ENCODE results near the gene CCL13.

- TF ChIP-seq EP300 (conservative IDR thresholded peaks at IDR 0.05; ENCODE audit: poor library complexity, severe bottlenecking) (no peak), POLR2AphosphoS5 (IDR thresholded peaks at IDR 0.05) (no peak), EZH2 (IDR thresholded peaks at IDR 0.05; ENCODE audit: borderline replicate concordance, insufficient read depth, low read length, poor library complexity, severe bottlenecking) (no peak), RAD21 (conservative IDR thresholded peaks at IDR 0.05) (no peak), SMC3 (conservative IDR thresholded peaks at IDR 0.05; ENCODE audit: poor library complexity) (no peak), TAF1 (IDR thresholded peaks at IDR 0.05; ENCODE audit: low read depth) (no peak), MXI1 (conservative IDR thresholded peaks at IDR 0.05; ENCODE audit: poor library complexity, severe bottlenecking) (no peak)
- TF ChIP-seq, protein P1, sequence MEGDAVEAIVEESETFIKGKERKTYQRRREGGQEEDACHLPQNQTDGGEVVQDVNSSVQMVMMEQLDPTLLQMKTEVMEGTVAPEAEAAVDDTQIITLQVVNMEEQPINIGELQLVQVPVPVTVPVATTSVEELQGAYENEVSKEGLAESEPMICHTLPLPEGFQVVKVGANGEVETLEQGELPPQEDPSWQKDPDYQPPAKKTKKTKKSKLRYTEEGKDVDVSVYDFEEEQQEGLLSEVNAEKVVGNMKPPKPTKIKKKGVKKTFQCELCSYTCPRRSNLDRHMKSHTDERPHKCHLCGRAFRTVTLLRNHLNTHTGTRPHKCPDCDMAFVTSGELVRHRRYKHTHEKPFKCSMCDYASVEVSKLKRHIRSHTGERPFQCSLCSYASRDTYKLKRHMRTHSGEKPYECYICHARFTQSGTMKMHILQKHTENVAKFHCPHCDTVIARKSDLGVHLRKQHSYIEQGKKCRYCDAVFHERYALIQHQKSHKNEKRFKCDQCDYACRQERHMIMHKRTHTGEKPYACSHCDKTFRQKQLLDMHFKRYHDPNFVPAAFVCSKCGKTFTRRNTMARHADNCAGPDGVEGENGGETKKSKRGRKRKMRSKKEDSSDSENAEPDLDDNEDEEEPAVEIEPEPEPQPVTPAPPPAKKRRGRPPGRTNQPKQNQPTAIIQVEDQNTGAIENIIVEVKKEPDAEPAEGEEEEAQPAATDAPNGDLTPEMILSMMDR (IDR thresholded peaks at IDR 0.05; ENCODE audit: poor library complexity, severe bottlenecking): no peak
Measured at GRCh38 chr17:34387566-34387965, 31.3 kb downstream of the CCL13 start.

All from neural cell (in vitro differentiated cells).